ENCODE results near the gene HYCC1.

GRCh38 chr7:23014681-23015080, 751 bp upstream of the HYCC1 start:
- TF ChIP-seq CTCF (IDR thresholded peaks at IDR 0.05; ENCODE audit: low read length) (no peak), EZH2 (IDR thresholded peaks at IDR 0.05; ENCODE audit: borderline replicate concordance, low read length) (no peak)
